NB4 (cell line): ENCODE data around the gene BRICD5.

Source experiments
- MYC ChIP-seq: IDR thresholded peaks from 2 replicates; pipeline ENCODE4 v1.6.1; 2011; ENCODE audit warnings: low read depth, low read length
- POLR2A ChIP-seq: IDR thresholded peaks from 2 replicates; pipeline ENCODE4 v1.6.1; 2011; ENCODE audit warnings: mild to moderate bottlenecking; ENCODE audit not compliant: insufficient read length; ENCODE audit errors: extremely low read depth
- TF ChIP-seq, protein P1 (sequence below): IDR thresholded peaks from one replicate; pipeline ENCODE4 v1.5.1; 2012; ENCODE audit warnings: low read depth, low read length
- TF ChIP-seq, protein P2 (sequence below): IDR thresholded peaks from 2 replicates; pipeline ENCODE4 v1.6.1; 2011; ENCODE audit warnings: low read depth, low read length

DNA sequence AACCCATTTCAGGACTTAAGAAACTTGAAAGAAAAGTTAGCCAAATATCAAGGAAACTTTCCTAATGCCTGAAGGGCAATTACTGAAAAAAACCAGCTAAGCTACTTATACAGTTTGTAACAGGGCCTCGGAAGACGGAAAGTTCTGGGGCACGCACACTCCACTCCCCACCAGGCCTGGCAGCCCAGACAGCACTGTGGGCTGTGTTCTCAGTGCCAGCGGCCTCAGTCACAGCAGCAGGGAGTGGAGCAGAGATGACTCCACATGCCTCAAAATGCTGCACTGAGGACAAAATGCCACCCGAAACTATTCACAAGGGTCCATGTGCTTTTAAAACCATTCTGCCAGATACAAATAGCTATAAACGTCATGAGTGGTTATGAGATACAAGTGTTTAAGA is 47.1 kb upstream of the BRICD5 start:
- TF ChIP-seq, protein P1, sequence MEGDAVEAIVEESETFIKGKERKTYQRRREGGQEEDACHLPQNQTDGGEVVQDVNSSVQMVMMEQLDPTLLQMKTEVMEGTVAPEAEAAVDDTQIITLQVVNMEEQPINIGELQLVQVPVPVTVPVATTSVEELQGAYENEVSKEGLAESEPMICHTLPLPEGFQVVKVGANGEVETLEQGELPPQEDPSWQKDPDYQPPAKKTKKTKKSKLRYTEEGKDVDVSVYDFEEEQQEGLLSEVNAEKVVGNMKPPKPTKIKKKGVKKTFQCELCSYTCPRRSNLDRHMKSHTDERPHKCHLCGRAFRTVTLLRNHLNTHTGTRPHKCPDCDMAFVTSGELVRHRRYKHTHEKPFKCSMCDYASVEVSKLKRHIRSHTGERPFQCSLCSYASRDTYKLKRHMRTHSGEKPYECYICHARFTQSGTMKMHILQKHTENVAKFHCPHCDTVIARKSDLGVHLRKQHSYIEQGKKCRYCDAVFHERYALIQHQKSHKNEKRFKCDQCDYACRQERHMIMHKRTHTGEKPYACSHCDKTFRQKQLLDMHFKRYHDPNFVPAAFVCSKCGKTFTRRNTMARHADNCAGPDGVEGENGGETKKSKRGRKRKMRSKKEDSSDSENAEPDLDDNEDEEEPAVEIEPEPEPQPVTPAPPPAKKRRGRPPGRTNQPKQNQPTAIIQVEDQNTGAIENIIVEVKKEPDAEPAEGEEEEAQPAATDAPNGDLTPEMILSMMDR, result no peak
- TF ChIP-seq MYC (no peak), POLR2A (no peak)
- TF ChIP-seq, protein P2, sequence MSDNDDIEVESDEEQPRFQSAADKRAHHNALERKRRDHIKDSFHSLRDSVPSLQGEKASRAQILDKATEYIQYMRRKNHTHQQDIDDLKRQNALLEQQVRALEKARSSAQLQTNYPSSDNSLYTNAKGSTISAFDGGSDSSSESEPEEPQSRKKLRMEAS, result no peak
